ENCODE measurements around the gene DLGAP3.
"Not testable (repeated sequence)": the region's sequence is repeated elsewhere in the genome, so short reads cannot be mapped to it uniquely, and the experiment has no call there.

Gene DLGAP3
- total RNA-seq = 0.06 to 2.2 (median 0.67) reads per million in 18 experiments

GRCh38 chr1:34929497-34929852 lies at the start of gene DLGAP3:
Gene DLGAP3 (minus strand): TSS chr1:34929650. CDS start chr1:34905383, 24,267 bp downstream.
- DNase-seq = no peak

- no peak for DNase-seq
Measured at GRCh38 chr1:34978921-34979320, 49.5 kb upstream of the DLGAP3 start.

GRCh38 chr1:34977858-34978257 lies 48.4 kb upstream of the DLGAP3 start:
- DNase-seq = no peak

- DNase-seq = no peak
Measured at GRCh38 chr1:34977210-34977471, 47.7 kb upstream of the DLGAP3 start.

GRCh38 chr1:34976384-34977209 lies 47.1 kb upstream of the DLGAP3 start:
- DNase-seq = no peak

- DNase-seq = peak; percentile 45 to 49
Measured at GRCh38 chr1:34975771-34976170, 46.3 kb upstream of the DLGAP3 start.

- DNase-seq = no peak
Measured at GRCh38 chr1:34975338-34975737, 45.9 kb upstream of the DLGAP3 start.

- DNase-seq = no peak
Measured at GRCh38 chr1:34974626-34975025, 45.2 kb upstream of the DLGAP3 start.

GRCh38 chr1:34973326-34973725 lies 43.9 kb upstream of the DLGAP3 start:
- DNase-seq = no peak

- no peak for DNase-seq
Measured at GRCh38 chr1:34970829-34971228, 41.4 kb upstream of the DLGAP3 start.

- no peak for DNase-seq
Measured at GRCh38 chr1:34970220-34970735, 40.8 kb upstream of the DLGAP3 start.

GRCh38 chr1:34968297-34968696 lies 38.8 kb upstream of the DLGAP3 start:
- DNase-seq = not testable (repeated sequence)

- DNase-seq = not testable (repeated sequence)
Measured at GRCh38 chr1:34967672-34968071, 38.2 kb upstream of the DLGAP3 start.

GRCh38 chr1:34965597-34965996 lies 36.1 kb upstream of the DLGAP3 start:
- no peak for DNase-seq

GRCh38 chr1:34950428-34950827 lies 21.0 kb upstream of the DLGAP3 start:
- no peak for DNase-seq

- DNase-seq = not testable (repeated sequence)
Measured at GRCh38 chr1:34948739-34949138, 19.3 kb upstream of the DLGAP3 start.

GRCh38 chr1:34947641-34948314 lies 18.3 kb upstream of the DLGAP3 start:
- not testable (repeated sequence) for DNase-seq

GRCh38 chr1:34946211-34946610 lies 16.8 kb upstream of the DLGAP3 start:
- DNase-seq = no peak

- not testable (repeated sequence) for DNase-seq
Measured at GRCh38 chr1:34941798-34942197, 12.3 kb upstream of the DLGAP3 start.

- DNase-seq = no peak
Measured at GRCh38 chr1:34930702-34931071, 1.2 kb upstream of the DLGAP3 start.

GRCh38 chr1:34929853-34930701 lies 627 bp upstream of the DLGAP3 start:
- DNase-seq = no peak

- no peak for DNase-seq
Measured at GRCh38 chr1:34928699-34929496, 552 bp downstream of the DLGAP3 start.

Data from inflammatory macrophage (primary cell).